MM.1S (cell line): ENCODE results near the gene KDF1.

Source experiments
- EZH2 ChIP-seq: fragments of 300-600 bp; sonication (generic); optimal IDR thresholded peaks from 2 replicates; pipeline ENCODE3; 2017; ENCODE audit warnings: low read depth, mild to moderate bottlenecking, antibody characterized with exemption, low read length, mixed read lengths
- EZH2phosphoT487 ChIP-seq: fragments of 300-600 bp; sonication (generic); IDR thresholded peaks from 2 replicates; pipeline ENCODE4 v1.6.1; 2018; ENCODE audit warnings: antibody characterized with exemption, low read length
- TF ChIP-seq, protein P1 (sequence below): fragments of 300-600 bp; sonication (generic); IDR thresholded peaks from 2 replicates; pipeline ENCODE4 v1.5.1; 2016; ENCODE audit warnings: antibody characterized with exemption, low read length, mixed read lengths

DNA sequence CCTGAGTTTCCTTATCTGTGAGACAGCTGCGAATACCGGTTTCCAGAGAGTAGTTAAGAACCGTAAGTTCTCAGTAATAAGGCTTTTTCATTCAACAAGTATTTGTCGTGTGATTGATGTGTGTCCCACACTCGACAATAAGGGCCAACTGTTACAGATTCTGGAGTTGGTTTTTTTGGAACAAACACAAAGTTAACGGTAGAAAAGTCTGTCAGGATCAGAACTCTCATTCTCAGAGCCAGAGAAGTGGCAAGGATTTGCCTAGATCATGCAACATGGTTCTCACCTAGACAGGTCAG is 37.9 kb downstream of the KDF1 start:
- TF ChIP-seq EZH2 (no peak), EZH2phosphoT487 (no peak)
- TF ChIP-seq, protein P1, sequence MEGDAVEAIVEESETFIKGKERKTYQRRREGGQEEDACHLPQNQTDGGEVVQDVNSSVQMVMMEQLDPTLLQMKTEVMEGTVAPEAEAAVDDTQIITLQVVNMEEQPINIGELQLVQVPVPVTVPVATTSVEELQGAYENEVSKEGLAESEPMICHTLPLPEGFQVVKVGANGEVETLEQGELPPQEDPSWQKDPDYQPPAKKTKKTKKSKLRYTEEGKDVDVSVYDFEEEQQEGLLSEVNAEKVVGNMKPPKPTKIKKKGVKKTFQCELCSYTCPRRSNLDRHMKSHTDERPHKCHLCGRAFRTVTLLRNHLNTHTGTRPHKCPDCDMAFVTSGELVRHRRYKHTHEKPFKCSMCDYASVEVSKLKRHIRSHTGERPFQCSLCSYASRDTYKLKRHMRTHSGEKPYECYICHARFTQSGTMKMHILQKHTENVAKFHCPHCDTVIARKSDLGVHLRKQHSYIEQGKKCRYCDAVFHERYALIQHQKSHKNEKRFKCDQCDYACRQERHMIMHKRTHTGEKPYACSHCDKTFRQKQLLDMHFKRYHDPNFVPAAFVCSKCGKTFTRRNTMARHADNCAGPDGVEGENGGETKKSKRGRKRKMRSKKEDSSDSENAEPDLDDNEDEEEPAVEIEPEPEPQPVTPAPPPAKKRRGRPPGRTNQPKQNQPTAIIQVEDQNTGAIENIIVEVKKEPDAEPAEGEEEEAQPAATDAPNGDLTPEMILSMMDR: no peak
